ENCODE data around the gene NRROS. TPM values are rescaled to one million over a fixed set of nuclear protein-coding genes. Genes with fewer than 3 reads are reported as not detected.
"Not testable (repeated sequence)": the region's sequence is repeated elsewhere in the genome, so short reads cannot be mapped to it uniquely, and the experiment has no call there.

Gene NRROS
- total RNA-seq, 1 experiment from 2014 or later = 3.2 TPM

DNA sequence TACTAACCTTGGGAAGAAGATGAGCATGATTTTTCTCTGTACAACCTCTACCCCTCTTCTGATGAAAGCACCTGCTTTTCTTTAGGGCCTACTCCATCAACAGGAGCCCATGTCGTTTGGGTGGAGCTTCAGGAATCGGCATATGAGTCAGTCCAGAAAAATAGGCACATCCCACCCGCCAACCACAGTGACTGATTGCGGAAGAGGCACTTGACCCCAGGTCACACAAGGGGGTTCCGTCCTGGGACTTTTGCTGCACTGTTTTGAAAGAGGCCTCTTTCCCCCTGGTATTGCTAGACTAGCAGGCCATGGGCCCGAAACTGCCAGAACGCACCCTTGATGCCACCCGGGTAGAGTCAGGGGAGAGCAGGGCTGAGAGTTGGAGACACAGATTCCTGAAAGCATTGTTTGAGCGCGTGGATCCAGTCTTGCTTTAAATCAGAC, 19.3 kb upstream of the NRROS start:
- in situ Hi-C loops (cut with HindIII; ENCODE audit: low pct_unique_long_range_greater_than_20kb, low sequenced_read_pairs) = no loop called here
- DNase-seq (ENCODE audit: low read depth, low spot score) = peak; percentile 50

DNA sequence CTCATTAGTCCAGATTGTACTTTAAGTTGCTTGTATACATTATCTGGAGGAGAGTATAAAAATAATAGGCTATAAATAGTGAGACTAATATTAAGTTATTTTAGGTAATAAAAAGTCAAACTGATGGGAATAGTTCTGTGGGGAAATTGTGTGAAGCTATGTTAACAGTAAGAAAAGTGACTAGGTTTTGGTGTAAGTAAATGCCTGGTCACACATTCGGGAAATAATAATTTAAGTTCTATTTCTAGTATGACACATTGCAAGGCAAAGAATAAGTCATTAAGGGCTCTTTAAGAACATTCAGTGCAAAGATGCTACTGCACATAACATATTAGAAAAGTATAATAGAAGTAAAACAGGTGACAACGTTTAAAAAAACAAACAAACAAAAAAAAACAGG, 18.8 kb upstream of the NRROS start:
- in situ Hi-C loops (cut with HindIII; ENCODE audit: low pct_unique_long_range_greater_than_20kb, low sequenced_read_pairs) = no loop called here

DNA sequence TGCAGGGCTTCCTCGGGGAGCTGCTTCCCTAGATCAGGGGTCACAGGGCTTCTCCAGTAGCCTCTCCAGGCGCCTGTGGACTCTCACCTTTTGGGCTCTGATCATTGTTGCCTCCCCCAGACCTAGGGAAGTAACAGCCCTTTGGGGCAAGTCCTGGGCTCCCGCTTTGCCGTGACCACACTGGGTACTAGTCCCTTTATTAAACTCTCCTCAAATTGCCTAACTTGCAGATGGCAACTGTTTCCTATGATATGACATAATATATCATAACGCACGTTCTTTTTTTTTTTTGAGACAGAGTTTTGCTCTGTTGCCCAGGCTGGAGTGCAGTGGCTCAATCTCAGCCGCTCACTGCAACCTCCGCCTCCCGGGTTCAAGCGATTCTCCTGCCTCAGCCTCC, 17.9 kb upstream of the NRROS start:
- in situ Hi-C loops (cut with HindIII; ENCODE audit: low pct_unique_long_range_greater_than_20kb, low sequenced_read_pairs) = no loop called here

More for the DNA sequence above, 18.8 kb upstream of the NRROS start:
- DNase-seq (ENCODE audit: low read depth, low spot score) = no peak

DNA sequence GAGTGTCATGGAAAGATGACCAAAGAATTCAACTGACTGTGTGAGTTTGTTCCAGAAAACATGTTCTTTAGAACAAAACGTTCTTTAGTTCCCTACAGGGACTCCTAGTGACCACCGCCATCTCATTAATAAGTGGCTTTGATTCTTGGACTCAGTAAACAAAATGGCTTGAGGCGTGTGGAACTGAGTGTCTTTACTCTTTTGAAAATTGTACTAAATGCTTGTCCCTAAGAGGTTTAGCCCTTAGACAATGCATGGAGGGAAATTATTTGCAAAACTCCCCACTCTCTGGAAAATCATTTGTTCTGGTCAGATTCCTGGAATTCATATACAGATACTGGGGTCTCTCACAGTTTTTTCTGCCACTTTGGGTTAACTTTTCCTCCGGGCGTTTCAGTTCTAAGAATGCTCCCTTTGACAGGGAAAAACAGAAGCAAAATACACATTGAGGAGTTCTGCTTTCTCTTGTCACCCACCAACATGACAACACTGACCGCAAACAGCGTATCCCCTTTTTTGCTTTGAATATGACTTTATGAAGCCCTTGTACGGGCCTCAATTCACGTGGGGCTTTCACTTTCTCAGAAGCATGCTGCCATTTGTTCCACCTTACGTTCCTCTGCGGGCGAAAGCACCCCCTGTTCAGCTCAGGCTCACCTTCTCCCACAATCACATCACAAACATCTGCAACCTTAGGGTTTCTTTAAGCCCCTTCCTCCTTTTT, 15.3 kb upstream of the NRROS start:
- in situ Hi-C loops (cut with HindIII; ENCODE audit: low pct_unique_long_range_greater_than_20kb, low sequenced_read_pairs) = no loop called here
- DNase-seq (ENCODE audit: low read depth, low spot score) = peak; percentile 59

More for the DNA sequence above, 17.9 kb upstream of the NRROS start:
- no peak for DNase-seq (ENCODE audit: low read depth, low spot score)

DNA sequence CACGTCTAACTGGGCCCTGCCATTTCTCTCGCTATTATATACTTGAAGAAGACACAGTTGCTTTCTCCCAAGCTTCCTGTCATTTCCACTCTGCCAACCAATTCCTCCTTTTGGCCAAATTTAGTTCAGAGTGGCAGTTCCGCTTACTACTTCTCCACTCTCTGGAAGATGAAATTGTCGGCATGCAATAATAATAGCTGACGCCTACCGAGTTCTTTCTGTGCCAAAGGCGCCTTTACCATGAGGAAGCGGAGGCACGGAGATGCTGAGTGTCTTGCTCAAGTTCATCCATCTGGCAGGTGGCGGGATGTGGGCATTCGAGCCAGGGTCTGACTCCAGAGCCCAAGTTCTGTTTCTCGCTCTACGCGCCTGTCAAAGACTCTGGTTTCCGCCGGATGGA, 14.6 kb upstream of the NRROS start:
- no peak for DNase-seq (ENCODE audit: low read depth, low spot score)
- in situ Hi-C loops (cut with HindIII; ENCODE audit: low pct_unique_long_range_greater_than_20kb, low sequenced_read_pairs) = no loop called here

DNA sequence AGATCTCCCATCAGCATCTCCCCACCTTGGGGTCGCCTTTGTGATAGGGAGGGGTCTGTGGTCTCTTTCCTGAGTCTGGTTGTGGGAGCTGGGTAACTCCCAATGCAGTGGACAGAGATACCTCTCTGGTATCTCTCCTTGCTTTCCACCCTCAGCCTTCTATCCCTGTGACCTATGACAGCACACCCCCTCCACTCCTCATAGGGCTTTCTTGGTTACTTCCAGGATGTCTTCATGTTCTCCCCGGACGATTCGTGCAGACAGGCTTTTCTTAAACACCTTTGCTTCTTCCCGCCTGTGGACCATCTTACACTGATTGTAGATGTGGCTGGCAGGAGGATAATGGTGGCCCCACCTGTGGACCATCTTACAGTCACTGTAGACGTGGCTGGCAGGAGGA, 14.2 kb upstream of the NRROS start:
- DNase-seq (ENCODE audit: low read depth, low spot score) = no peak
- in situ Hi-C loops (cut with HindIII; ENCODE audit: low pct_unique_long_range_greater_than_20kb, low sequenced_read_pairs) = no loop called here

DNA sequence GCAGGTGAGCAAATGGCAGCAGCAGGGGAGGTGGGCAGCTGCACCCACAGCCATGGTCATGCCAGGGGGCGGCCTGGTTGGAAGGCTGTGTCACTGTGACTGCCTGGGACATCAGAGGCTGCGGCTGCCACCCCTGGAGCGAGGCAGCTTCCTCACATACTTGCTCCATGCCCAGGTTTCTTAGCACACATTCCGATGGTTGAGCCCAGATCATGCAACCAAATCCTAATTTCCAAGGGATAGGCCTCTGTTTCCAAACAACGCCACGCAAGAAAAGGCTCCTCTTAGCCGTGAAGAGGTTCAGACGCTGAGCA, 11.6 kb upstream of the NRROS start:
- DNase-seq (ENCODE audit: low read depth, low spot score) = no peak
- in situ Hi-C loops (cut with HindIII; ENCODE audit: low pct_unique_long_range_greater_than_20kb, low sequenced_read_pairs) = no loop called here

DNA sequence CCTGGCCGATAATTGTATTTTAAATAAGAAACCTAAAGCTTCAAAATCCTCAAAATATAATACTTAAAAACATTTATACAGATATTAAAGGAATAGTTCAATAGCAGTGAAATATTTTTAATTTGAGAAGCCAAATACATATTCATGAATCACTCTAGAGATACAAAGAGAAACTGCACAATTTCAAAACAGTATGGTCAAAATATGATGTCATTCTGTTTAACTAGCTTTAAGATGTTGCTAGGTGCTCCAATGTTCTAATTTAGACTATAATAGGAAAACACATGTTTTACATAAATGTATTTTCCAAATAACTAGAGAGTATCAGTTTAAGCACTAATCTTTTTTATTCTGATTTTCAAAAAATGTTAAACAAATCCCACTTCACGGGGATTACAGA, 10.3 kb upstream of the NRROS start:
- no peak for DNase-seq (ENCODE audit: low read depth, low spot score)
- in situ Hi-C loops (cut with HindIII; ENCODE audit: low pct_unique_long_range_greater_than_20kb, low sequenced_read_pairs) = no loop called here

DNA sequence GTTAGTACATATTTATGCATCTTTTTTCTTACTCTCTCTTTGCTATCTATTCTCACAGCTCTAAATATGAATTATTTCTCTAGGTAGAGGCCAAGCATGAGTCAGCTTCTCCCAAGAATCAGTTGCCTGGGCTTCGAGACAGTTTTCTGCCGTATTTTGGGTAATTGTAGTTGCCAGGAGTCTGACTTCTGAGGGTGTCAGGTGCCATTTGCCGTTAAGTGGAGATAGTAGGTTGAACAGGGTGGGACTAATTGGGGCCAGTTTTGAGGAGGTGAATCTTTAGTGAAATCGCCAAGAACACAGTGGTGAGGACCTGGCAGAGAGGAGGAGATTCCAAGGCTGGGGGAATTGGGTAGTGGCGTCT, 7.8 kb upstream of the NRROS start:
- DNase-seq (ENCODE audit: low read depth, low spot score) = no peak
- in situ Hi-C loops (cut with HindIII; ENCODE audit: low pct_unique_long_range_greater_than_20kb, low sequenced_read_pairs) = no loop called here

DNA sequence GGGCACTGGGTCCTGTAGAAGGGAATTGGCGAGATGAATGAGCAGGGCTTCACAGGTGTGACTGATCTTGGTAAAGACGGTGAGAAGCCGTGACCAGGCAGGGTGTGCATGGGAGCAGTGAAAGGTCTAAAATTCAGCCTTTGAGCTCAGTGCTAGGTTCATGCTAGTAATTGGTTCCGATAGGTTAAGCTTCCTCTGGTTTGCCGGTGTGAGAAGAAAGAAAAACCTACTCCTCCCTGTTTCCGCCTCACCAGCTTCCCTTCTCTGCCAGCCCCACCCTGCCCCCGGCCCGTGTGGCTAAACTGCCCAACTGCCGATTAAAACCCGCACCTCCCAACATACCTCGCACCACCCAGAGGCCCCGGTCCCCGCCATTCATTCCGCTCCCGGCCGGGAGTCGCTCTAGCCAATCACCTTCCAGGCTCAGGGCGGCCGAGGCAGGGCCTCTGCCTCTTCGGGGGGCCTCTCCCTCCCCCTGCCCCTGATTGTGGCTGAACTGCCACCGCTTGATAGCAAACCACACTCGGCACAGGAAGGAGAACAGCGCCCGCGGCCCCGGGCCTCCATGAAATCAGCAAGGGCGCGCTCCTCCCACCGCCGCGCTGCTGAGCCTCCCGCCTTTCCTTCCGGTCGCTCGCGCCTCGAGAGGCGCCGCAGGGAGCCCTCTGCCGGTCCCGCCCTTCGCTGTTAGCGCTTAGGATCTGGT, 7.3 kb upstream of the NRROS start:
- DNase-seq (ENCODE audit: low read depth, low spot score) = peak; percentile 73
- in situ Hi-C loops (cut with HindIII; ENCODE audit: low pct_unique_long_range_greater_than_20kb, low sequenced_read_pairs) = no loop called here

DNA sequence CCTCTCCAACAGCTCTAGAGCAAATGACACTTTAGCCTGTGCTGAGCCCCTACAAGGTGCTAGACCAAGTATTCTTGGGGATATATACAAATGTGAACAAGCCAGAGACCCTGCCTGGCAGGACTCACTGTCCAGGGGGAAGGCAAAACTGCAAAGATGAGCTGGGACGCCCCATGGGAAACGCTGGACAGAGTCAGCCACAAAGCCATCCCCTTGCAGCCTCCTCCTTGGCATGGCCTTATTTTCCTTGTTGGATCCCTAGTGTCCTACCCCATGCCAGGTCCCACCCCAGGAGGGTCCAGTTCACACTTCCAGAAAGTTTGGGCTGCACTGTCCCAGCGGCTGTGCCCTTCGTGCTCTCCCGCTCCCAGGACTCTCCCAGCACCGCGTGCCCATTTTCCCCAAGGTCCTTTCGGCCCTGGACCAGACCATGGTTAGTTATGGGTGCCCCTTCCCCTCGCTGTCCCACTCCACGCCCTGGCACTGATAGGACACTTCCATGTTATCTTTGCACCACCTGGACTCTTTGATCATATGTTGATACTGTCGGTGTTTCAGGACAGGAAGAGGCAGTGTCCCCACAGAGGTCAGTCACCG, 5.8 kb upstream of the NRROS start:
- no peak for DNase-seq (ENCODE audit: low read depth, low spot score)
- in situ Hi-C loops (cut with HindIII; ENCODE audit: low pct_unique_long_range_greater_than_20kb, low sequenced_read_pairs) = no loop called here

DNA sequence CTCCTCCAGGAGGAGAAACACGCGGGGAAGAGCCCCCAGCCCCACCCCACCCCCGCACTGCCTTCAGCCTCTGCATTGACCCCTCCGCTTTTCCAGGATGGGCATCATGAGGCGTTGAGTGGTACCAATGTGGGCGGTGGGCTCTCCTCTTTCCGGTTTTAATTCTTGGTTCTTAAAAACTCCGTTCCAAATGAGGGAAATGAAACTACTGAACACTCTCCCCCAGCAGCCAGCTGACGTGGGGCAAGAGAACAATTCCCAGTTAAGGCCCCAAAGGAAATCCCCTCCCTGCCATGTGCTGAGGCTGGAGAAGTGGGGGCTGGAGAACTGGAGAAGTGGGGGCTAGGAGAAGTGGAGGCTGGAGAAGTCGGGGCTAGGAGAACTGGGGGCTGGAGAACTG, 5.3 kb upstream of the NRROS start:
- in situ Hi-C loops (cut with HindIII; ENCODE audit: low pct_unique_long_range_greater_than_20kb, low sequenced_read_pairs) = no loop called here
- DNase-seq (ENCODE audit: low read depth, low spot score) = no peak

DNA sequence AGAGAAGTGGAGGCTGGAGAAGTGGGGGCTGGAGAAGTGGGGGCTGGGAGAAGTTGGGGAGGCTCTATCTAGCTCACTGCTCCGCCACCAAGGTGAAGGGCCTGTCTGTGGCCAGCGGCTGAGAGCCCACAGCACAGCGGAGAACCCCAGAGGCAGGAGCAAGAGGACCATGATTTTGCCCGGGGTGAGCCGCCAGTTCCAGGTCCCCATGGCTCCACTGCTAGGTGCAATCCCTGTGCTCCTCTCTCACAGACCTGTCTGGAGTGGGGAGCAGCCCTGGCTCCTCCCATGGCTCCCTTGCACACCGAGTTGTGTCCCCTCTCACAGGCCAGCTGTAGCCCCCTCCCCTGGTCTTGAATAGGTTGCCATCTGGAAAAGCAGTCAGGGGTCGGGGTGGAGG, 4.7 kb upstream of the NRROS start:
- no peak for DNase-seq (ENCODE audit: low read depth, low spot score)
- in situ Hi-C loops (cut with HindIII; ENCODE audit: low pct_unique_long_range_greater_than_20kb, low sequenced_read_pairs) = no loop called here

DNA sequence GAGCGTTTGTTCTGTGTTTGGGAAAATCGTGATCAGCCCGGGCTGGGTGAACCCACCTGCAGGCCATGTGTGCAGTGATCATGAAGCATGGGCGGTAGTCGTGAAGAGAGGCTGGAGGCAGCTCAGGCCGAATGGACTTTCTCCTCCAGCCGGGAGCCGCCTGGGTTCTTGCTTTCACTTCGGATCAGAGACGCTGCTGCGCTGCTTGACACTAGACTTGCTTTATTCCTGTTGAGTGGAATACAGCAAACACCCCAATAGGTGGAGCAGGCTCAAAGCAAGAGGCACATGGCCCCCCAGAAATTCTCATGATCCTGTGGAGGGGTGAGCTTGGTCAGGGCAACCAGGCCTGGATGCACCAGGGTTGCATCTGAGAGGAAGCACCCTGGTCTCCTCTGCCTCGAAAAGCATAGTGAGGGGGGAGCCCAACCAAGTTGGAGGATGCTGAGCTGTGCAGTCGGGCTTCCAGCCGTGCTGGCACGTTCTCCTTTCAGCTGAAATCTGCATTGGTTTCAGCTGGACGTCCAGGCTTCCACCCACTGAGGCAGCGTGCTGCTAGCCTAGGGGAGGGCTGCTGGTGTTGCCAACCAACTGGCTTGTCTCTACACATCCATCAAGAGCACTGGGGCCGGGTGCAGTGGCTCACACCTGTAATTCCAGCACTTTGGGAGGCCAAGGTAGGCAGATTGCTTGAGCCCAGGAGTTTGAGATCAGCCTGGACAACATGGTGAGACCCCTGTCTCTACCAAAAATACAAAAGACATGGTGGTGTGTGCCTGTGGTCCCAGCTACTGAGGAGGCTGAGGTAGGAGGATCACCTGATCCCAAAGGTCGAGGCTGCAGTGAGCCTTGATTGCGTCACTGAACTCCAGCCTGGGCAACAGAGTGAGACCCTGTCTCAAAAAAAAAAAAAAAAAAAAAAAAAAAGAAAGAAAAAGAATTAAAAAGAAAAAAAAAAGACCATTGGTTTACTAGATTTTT, 2.8 kb upstream of the NRROS start:
- DNase-seq (ENCODE audit: low read depth, low spot score) = no peak
- in situ Hi-C loops (cut with HindIII; ENCODE audit: low pct_unique_long_range_greater_than_20kb, low sequenced_read_pairs) = no loop called here

DNA sequence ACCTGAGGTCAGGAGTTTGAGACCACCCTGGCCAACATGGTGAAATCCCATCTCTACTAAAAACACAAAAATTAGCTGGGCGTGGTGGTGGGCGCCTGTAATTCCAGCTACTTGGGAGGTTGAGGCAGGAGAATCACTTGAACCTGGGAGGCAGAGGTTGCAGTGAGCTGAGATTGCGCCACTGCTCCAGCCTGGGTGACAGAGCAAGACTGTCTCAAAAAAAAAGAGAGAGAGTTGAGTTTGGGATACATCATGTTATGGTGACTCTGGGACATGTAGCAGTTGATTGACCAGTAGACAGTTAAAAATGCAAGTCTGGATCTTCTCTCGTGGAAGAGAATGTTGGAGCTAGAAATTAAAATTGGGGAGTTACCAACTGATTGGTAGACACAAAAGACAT, 1.6 kb upstream of the NRROS start:
- in situ Hi-C loops (cut with HindIII; ENCODE audit: low pct_unique_long_range_greater_than_20kb, low sequenced_read_pairs); DNase-seq (ENCODE audit: low read depth, low spot score): not testable (repeated sequence)

DNA sequence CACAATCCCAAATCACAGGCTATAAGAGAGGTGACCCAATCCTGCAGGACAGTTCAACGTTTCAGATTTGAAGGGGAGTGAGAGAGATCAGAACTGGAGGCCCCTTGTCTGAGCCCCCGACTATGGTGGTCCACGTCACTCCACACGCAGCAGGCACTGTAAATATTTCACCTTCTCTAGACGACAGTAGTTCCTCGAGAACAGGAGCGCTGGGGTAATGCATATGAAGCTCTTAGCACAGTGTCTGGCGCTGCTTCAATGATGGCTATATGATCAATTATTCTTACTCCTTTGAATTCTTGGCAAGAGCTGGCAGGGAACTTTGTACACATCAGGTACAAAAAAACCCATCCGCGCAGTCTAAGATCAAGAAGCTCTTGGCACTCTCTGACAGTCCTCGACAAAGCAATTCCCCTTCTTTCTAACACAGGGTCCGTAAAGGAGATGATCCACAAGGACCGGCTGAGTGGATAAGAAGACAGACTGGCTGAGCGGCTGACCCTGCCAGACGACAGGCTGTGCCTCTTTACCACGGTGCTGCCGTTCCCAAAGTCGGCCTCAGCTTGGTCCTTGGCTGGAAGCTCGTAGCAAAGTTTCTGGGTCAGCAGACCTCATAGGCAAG, 522 bp upstream of the NRROS start:
- DNase-seq (ENCODE audit: low read depth, low spot score) = no peak
- in situ Hi-C loops (cut with HindIII; ENCODE audit: low pct_unique_long_range_greater_than_20kb, low sequenced_read_pairs) = no loop called here

DNA sequence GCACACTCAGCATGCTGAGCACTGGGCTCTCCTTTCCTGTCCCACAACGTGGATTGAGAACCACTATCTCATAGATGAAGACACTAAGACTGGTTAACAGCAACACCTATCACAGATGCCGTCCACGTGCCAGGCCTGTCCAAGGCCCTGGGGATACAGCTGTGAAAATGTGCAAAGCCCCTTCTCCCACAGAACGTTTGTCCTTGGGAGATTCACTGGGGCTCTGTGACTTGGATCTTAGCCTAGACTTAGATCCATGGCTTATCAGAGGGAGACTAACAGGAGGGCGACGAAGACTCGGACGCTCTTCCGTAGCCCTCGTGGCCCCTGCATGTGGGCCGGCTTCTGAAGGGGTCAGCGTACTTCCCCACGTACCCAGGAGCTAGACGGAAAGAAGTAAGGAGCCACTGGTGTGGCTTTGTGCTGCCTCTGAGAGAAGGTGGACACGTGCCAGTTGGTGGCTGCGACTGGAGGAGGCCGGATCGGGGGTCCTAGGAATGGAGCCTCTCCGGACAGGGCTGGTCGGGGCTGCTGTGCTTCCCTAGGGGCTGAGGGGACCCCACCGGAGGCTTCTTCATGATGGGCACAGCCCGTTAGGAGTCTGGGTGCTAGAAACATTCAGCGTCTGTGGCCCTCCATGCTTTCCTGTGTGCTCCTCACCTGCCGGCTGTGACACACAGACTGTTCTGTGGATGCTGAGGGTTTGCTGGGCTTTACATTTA, 964 bp downstream of the NRROS start:
- DNase-seq (ENCODE audit: low read depth, low spot score) = no peak
- in situ Hi-C loops (cut with HindIII; ENCODE audit: low pct_unique_long_range_greater_than_20kb, low sequenced_read_pairs) = no loop called here
